Fibroblast of villous mesenchyme (primary cell): ENCODE measurements around the gene PGK1. TPM values are rescaled to one million over a fixed set of nuclear protein-coding genes. Genes with fewer than 3 reads are reported as not detected.

Experiments used
- DNase-seq: peaks from one replicate; pipeline ENCODE4 v3.0.0-alpha.2; 2010; ENCODE audit warnings: low read depth
- H3K4me3 ChIP-seq: 2 replicates; pipeline ENCODE4 v1.5.1; 2011; ENCODE audit warnings: low read depth, mild to moderate bottlenecking, low read length
- CTCF ChIP-seq: IDR thresholded peaks from 2 replicates; pipeline ENCODE4 v1.5.1; 2012; ENCODE audit warnings: low read depth, mild to moderate bottlenecking, low read length; ENCODE audit not compliant: insufficient read depth
- total RNA-seq: library from RNA; depleted of rRNA; stranded (reverse); fragments of >200 nt; gene quantifications from 2 replicates; pipeline ENCODE4 v1.2.3, GENCODE V29; 2012

Gene PGK1
- total RNA-seq, 1 donor: 197 TPM

GRCh38 chrX:78104447-78105176, 564 bp downstream of the PGK1 start:
- H3K4me3 ChIP-seq: peak overlapping the region; percentile 95
- no peak for TF ChIP-seq CTCF
- DNase-seq: peak; percentile 68

GRCh38 chrX:78105944-78106650, 2.0 kb downstream of the PGK1 start:
- no peak for TF ChIP-seq CTCF
- peak overlapping the region; percentile 95 for H3K4me3 ChIP-seq
- no peak for DNase-seq

- H3K4me3 ChIP-seq: peak overlapping the region; percentile 95
- no peak for DNase-seq
- no peak for TF ChIP-seq CTCF
Observed at GRCh38 chrX:78106651-78106986, 2.6 kb downstream of the PGK1 start.

GRCh38 chrX:78109458-78109857, 5.4 kb downstream of the PGK1 start:
- H3K4me3 ChIP-seq: no peak overlapping the region
- DNase-seq: no peak
- no peak for TF ChIP-seq CTCF

GRCh38 chrX:78111140-78111931, 7.3 kb downstream of the PGK1 start:
- no peak overlapping the region for H3K4me3 ChIP-seq
- TF ChIP-seq CTCF: no peak
- no peak for DNase-seq

- no peak for TF ChIP-seq CTCF
- DNase-seq: no peak
- H3K4me3 ChIP-seq: no peak overlapping the region
Observed at GRCh38 chrX:78116365-78116764, 12.3 kb downstream of the PGK1 start.
